HepG2 (cell line): ENCODE data around the gene SDE2. TPM values are rescaled to one million over a fixed set of nuclear protein-coding genes. Genes with fewer than 3 reads are reported as not detected.

Experiments
- FIP1L1 ChIP-seq: fragments of 200-400 bp; formaldehyde crosslinking; IDR thresholded peaks from 2 replicates; pipeline ENCODE4 v1.6.1; 2018; ENCODE audit warnings: low read depth, mild to moderate bottlenecking, low read length, moderate library complexity, borderline replicate concordance; ENCODE audit not compliant: insufficient read depth
- KLF12 ChIP-seq: sonication (generic); formaldehyde crosslinking; IDR thresholded peaks from 2 replicates; pipeline ENCODE4 v1.4.0; 2020; ENCODE audit warnings: missing genetic modification reagents, borderline replicate concordance
- MTF2 ChIP-seq: sonication (generic); formaldehyde crosslinking; IDR thresholded peaks from 2 replicates; pipeline ENCODE4 v1.5.0; 2020; ENCODE audit warnings: missing genetic modification reagents, borderline replicate concordance
- PATZ1 ChIP-seq: sonication (generic); formaldehyde crosslinking; IDR thresholded peaks from 2 replicates; pipeline ENCODE4 v1.4.0; 2020; ENCODE audit warnings: missing genetic modification reagents
- ZNF558 ChIP-seq: sonication (generic); formaldehyde crosslinking; IDR thresholded peaks from 2 replicates; pipeline ENCODE4 v1.9.0; 2022; ENCODE audit warnings: mild to moderate bottlenecking, missing genetic modification reagents, borderline replicate concordance
- polyA plus RNA-seq, 8 experiments: library from polyadenylated mRNA; depleted of rRNA in 3 of 8; stranded (reverse) in 7 of 8; unstranded in 1 of 8; fragments of >200 nt; fragmentation: Illumina TruSeq in 4 of 8; extraction: Trizol in 4 of 8; gene quantifications; 2 replicates each; pipeline versions ENCODE4 v1.2.1 to v1.2.3, GENCODE V29; 2011 to 2016; ENCODE audit warnings: low read depth in 4 of 8, missing spikeins in 1 of 8, mixed read lengths in 1 of 8; ENCODE audit not compliant: insufficient read depth in 1 of 8
- total RNA-seq, 5 experiments: library from RNA; depleted of rRNA; stranded (reverse); fragments of >200 nt; fragmentation: Illumina TruSeq; extraction: Trizol; gene quantifications; 2 replicates each; pipeline ENCODE4 v1.2.3, GENCODE V29; 2016; ENCODE audit warnings: low read depth in 1 of 5
- TF ChIP-seq, protein P1 (sequence below): sonication (generic); formaldehyde crosslinking; IDR thresholded peaks from 2 replicates; pipeline ENCODE4 v1.5.0; 2020; ENCODE audit warnings: mild to moderate bottlenecking, missing genetic modification reagents
- TF ChIP-seq, protein P2 (sequence below): sonication (generic); formaldehyde crosslinking; conservative IDR thresholded peaks from 2 replicates; pipeline ENCODE4 v1.4.0; 2020; ENCODE audit warnings: missing genetic modification reagents

Gene SDE2
- total and polyA plus RNA-seq, 2 of the 13 experiments (the other 11 are each of a cell fraction or from before 2014, with no cell fraction given) = 10.8 to 19.6 TPM

DNA sequence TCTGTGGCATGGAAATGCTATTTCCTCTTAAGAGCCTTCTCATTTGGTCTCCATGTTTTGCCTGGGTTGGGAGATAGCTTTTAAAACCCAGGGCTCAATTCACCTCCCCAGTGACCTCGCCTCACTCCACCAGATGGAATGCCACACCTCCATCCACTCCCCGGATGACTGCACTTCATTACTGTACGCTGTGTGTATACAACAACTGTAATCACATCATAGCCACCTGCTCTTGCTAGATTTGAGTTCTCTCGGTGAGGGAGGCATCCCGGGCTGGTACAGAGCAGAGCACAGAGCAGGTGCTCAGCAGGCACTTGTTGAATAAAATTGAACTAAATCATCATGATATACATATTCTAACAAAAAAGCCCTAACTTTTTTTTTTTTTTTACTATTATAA, 26.0 kb downstream of the SDE2 start (continued):
- TF ChIP-seq, protein P1, sequence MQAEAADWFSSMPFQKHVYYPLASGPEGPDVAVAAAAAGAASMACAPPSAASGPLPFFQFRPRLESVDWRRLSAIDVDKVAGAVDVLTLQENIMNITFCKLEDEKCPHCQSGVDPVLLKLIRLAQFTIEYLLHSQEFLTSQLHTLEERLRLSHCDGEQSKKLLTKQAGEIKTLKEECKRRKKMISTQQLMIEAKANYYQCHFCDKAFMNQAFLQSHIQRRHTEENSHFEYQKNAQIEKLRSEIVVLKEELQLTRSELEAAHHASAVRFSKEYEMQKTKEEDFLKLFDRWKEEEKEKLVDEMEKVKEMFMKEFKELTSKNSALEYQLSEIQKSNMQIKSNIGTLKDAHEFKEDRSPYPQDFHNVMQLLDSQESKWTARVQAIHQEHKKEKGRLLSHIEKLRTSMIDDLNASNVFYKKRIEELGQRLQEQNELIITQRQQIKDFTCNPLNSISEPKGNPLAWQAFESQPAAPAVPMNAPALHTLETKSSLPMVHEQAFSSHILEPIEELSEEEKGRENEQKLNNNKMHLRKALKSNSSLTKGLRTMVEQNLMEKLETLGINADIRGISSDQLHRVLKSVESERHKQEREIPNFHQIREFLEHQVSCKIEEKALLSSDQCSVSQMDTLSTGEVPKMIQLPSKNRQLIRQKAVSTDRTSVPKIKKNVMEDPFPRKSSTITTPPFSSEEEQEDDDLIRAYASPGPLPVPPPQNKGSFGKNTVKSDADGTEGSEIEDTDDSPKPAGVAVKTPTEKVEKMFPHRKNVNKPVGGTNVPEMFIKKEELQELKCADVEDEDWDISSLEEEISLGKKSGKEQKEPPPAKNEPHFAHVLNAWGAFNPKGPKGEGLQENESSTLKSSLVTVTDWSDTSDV (CRISPR knock-in tag) = no peak
- TF ChIP-seq, protein P2, sequence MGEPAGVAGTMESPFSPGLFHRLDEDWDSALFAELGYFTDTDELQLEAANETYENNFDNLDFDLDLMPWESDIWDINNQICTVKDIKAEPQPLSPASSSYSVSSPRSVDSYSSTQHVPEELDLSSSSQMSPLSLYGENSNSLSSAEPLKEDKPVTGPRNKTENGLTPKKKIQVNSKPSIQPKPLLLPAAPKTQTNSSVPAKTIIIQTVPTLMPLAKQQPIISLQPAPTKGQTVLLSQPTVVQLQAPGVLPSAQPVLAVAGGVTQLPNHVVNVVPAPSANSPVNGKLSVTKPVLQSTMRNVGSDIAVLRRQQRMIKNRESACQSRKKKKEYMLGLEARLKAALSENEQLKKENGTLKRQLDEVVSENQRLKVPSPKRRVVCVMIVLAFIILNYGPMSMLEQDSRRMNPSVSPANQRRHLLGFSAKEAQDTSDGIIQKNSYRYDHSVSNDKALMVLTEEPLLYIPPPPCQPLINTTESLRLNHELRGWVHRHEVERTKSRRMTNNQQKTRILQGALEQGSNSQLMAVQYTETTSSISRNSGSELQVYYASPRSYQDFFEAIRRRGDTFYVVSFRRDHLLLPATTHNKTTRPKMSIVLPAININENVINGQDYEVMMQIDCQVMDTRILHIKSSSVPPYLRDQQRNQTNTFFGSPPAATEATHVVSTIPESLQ (CRISPR knock-in tag) = no peak
- no peak for TF ChIP-seq FIP1L1
- no peak for TF ChIP-seq ZNF558 (CRISPR knock-in tag)
- TF ChIP-seq MTF2 = no peak
- TF ChIP-seq KLF12 = no peak
- TF ChIP-seq PATZ1 (CRISPR knock-in tag) = no peak
